K562 (cell line): ENCODE results near the gene SPCS2. TPM values are rescaled to one million over a fixed set of nuclear protein-coding genes. Genes with fewer than 3 reads are reported as not detected.

Source experiments
- CBX8 ChIP-seq: fragments of 200-600 bp; sonication (generic); IDR thresholded peaks from 2 replicates; pipeline ENCODE4 v1.6.1; 2012; ENCODE audit warnings: borderline replicate concordance, mixed run types, low read depth, mild to moderate bottlenecking, moderate library complexity, mixed read lengths, low read length, control low read depth, inconsistent platforms; ENCODE audit not compliant: poor library complexity, severe bottlenecking; ENCODE audit errors: extremely low read depth
- HDAC2 ChIP-seq: fragments of 450-650 bp; IDR thresholded peaks from 2 replicates; pipeline ENCODE4 v1.6.1; 2016; ENCODE audit warnings: mild to moderate bottlenecking
- KDM5B ChIP-seq: fragments of 200-600 bp; sonication (generic); IDR thresholded peaks from 2 replicates; pipeline ENCODE4 v1.6.1; 2012; ENCODE audit warnings: low read depth, mild to moderate bottlenecking, moderate library complexity, low read length, control low read depth, inconsistent platforms; ENCODE audit not compliant: insufficient replicate concordance
- RBM14 ChIP-seq: fragments of 200-400 bp; formaldehyde crosslinking; IDR thresholded peaks from 2 replicates; pipeline ENCODE4 v1.6.1; 2018; ENCODE audit warnings: low read depth, mild to moderate bottlenecking, low read length, moderate library complexity, borderline replicate concordance; ENCODE audit not compliant: insufficient read depth
- ZNF12 ChIP-seq: sonication (generic); formaldehyde crosslinking; IDR thresholded peaks from 2 replicates; pipeline ENCODE4 v1.4.0; 2020; ENCODE audit warnings: mild to moderate bottlenecking, missing genetic modification reagents
- ZNF212 ChIP-seq: fragments of 450-650 bp; formaldehyde crosslinking; IDR thresholded peaks from 2 replicates; pipeline ENCODE4 v1.4.0; 2020; ENCODE audit warnings: mild to moderate bottlenecking
- polyA plus RNA-seq, 8 experiments: library from polyadenylated mRNA; depleted of rRNA in 4 of 8; stranded (reverse) in 5 of 8; unstranded in 3 of 8; fragments of >200 nt; fragmentation: Nextera tagmentation in 2 of 8; fragmentation: Illumina TruSeq in 1 of 8; extraction: Ambion mirVana in 2 of 8; extraction: Trizol in 1 of 8; gene quantifications; 2 replicates each; pipeline versions ENCODE4 v1.2.1 to v1.2.3, GENCODE V29; 2011 to 2014; ENCODE audit warnings: inconsistent platforms in 1 of 8, missing spikeins in 1 of 8
- total RNA-seq, 7 experiments: library from RNA; depleted of rRNA in 6 of 7; stranded (reverse); fragments of >200 nt in 6 of 7; fragmentation: Illumina TruSeq in 2 of 7; extraction: Trizol in 2 of 7; gene quantifications; 2 replicates each; pipeline versions ENCODE4 v1.2.1 to v1.2.3, GENCODE V29; 2011 to 2021; ENCODE audit warnings: low replicate concordance in 1 of 7
- TF ChIP-seq, protein P1 (sequence below), 2 experiments: fragments of 450-650 bp in 1 of 2; sonication (generic) in 1 of 2; formaldehyde crosslinking in 1 of 2; IDR thresholded peaks; 2 replicates each; pipeline versions ENCODE4 v1.7.1 to v1.9.0; 2016 to 2022; ENCODE audit warnings: inconsistent platforms in 1 of 2, mild to moderate bottlenecking in 1 of 2, missing genetic modification reagents in 1 of 2
- TF ChIP-seq, protein P2 (sequence below): fragments of 450-650 bp; IDR thresholded peaks from 2 replicates; pipeline ENCODE4 v1.7.0; 2016; ENCODE audit warnings: borderline replicate concordance
- TF ChIP-seq, protein P3 (sequence below): sonication (generic); IDR thresholded peaks from 2 replicates; pipeline ENCODE4 v1.6.1; 2016

SPCS2 gene
- total and polyA plus RNA-seq, 9 of the 15 experiments (the other 6 are each of a cell fraction or from before 2014, with no cell fraction given) = 38.2 to 458 (median 193) TPM

DNA sequence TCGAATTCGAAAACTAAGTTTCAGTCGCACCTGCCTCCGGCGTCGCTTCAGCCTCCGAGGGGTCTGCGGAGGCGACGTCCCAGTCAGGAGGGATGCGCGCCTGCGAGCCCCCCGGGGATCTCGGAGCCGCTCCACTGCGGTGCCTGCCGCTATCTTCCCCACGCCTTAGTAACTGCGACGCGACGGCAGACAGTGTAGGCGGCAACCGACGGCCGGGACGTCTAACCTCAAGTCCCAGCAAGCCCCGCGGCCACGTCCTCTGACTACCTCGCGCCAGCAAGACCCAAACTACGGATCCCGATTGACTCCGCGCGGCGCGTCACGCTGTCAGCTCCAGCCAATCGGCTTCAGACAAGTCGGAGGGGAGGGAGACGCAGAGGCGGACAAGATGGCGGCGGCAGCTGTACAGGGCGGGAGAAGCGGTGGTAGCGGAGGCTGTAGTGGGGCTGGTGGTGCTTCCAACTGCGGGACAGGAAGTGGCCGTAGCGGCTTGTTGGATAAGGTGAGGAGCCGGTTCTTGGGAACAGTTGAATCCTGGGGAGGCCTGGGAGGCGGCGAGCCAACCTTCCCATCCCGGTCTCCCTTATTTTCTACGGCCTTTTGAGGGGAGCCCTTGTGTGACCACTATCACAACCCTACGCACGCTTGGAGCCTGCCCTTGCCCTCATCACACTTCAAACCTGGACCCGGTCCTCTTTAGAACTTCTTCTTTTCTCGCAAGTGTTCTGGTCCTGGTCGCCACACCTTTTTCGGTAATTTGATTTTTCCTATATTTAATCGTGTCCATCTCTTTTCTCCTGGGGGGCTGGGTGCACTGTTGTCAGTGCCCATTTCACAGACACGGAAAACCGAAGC, at the start of gene SPCS2, which contains the start of gene XRRA1 (continued):
- TF ChIP-seq, protein P1, sequence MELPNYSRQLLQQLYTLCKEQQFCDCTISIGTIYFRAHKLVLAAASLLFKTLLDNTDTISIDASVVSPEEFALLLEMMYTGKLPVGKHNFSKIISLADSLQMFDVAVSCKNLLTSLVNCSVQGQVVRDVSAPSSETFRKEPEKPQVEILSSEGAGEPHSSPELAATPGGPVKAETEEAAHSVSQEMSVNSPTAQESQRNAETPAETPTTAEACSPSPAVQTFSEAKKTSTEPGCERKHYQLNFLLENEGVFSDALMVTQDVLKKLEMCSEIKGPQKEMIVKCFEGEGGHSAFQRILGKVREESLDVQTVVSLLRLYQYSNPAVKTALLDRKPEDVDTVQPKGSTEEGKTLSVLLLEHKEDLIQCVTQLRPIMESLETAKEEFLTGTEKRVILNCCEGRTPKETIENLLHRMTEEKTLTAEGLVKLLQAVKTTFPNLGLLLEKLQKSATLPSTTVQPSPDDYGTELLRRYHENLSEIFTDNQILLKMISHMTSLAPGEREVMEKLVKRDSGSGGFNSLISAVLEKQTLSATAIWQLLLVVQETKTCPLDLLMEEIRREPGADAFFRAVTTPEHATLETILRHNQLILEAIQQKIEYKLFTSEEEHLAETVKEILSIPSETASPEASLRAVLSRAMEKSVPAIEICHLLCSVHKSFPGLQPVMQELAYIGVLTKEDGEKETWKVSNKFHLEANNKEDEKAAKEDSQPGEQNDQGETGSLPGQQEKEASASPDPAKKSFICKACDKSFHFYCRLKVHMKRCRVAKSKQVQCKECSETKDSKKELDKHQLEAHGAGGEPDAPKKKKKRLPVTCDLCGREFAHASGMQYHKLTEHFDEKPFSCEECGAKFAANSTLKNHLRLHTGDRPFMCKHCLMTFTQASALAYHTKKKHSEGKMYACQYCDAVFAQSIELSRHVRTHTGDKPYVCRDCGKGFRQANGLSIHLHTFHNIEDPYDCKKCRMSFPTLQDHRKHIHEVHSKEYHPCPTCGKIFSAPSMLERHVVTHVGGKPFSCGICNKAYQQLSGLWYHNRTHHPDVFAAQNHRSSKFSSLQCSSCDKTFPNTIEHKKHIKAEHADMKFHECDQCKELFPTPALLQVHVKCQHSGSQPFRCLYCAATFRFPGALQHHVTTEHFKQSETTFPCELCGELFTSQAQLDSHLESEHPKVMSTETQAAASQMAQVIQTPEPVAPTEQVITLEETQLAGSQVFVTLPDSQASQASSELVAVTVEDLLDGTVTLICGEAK (IDR thresholded peaks at IDR 0.05) = 0 out of 2 replicates have a peak, but pooled peaks have one; percentile 7
- TF ChIP-seq, protein P1 (CRISPR knock-in tag; IDR thresholded peaks at IDR 0.05) = no peak
- TF ChIP-seq ZNF212 (CRISPR knock-in tag) (no peak), ZNF12 (CRISPR knock-in tag) (peak; percentile 70), RBM14 (no peak), KDM5B (peak; percentile 97), HDAC2 (peak; percentile 38; the same call in 1 of the 2 replicates), CBX8 (no peak)
- TF ChIP-seq, protein P2, sequence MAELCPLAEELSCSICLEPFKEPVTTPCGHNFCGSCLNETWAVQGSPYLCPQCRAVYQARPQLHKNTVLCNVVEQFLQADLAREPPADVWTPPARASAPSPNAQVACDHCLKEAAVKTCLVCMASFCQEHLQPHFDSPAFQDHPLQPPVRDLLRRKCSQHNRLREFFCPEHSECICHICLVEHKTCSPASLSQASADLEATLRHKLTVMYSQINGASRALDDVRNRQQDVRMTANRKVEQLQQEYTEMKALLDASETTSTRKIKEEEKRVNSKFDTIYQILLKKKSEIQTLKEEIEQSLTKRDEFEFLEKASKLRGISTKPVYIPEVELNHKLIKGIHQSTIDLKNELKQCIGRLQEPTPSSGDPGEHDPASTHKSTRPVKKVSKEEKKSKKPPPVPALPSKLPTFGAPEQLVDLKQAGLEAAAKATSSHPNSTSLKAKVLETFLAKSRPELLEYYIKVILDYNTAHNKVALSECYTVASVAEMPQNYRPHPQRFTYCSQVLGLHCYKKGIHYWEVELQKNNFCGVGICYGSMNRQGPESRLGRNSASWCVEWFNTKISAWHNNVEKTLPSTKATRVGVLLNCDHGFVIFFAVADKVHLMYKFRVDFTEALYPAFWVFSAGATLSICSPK = no peak
- TF ChIP-seq, protein P3, sequence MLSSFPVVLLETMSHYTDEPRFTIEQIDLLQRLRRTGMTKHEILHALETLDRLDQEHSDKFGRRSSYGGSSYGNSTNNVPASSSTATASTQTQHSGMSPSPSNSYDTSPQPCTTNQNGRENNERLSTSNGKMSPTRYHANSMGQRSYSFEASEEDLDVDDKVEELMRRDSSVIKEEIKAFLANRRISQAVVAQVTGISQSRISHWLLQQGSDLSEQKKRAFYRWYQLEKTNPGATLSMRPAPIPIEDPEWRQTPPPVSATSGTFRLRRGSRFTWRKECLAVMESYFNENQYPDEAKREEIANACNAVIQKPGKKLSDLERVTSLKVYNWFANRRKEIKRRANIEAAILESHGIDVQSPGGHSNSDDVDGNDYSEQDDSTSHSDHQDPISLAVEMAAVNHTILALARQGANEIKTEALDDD = no peak
